ENCODE measurements around the gene RNF5. TPM values are rescaled to one million over a fixed set of nuclear protein-coding genes. Genes with fewer than 3 reads are reported as not detected.

Gene RNF5
- total RNA-seq, 2 donors from 2014 or later: 63.5 to 68.4 TPM

- Histone ChIP-seq H3K27ac (no peak overlapping the region), H3K4me3 (no peak overlapping the region), H3K9me3 (no peaks in the 10 kb centered on the region), H3K4me1 (ENCODE audit: control insufficient read depth in 1 of 2, low read depth in 2 of 2) (no peaks in the 10 kb centered on the region), H3K36me3 (no peaks in the 10 kb centered on the region), H3K27me3 (replicated peaks; ENCODE audit: insufficient read depth) (no peaks in the 10 kb centered on the region)
- TF ChIP-seq, protein P1, sequence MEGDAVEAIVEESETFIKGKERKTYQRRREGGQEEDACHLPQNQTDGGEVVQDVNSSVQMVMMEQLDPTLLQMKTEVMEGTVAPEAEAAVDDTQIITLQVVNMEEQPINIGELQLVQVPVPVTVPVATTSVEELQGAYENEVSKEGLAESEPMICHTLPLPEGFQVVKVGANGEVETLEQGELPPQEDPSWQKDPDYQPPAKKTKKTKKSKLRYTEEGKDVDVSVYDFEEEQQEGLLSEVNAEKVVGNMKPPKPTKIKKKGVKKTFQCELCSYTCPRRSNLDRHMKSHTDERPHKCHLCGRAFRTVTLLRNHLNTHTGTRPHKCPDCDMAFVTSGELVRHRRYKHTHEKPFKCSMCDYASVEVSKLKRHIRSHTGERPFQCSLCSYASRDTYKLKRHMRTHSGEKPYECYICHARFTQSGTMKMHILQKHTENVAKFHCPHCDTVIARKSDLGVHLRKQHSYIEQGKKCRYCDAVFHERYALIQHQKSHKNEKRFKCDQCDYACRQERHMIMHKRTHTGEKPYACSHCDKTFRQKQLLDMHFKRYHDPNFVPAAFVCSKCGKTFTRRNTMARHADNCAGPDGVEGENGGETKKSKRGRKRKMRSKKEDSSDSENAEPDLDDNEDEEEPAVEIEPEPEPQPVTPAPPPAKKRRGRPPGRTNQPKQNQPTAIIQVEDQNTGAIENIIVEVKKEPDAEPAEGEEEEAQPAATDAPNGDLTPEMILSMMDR (IDR thresholded peaks at IDR 0.05): no peak
- ATAC-seq (ENCODE audit: insufficient number of reproducible peaks, low FRiP score, low read depth) (no peak), DNase-seq (ENCODE audit: low spot score) (no peak)
Measured at GRCh38 chr6:32216998-32217397, 38.8 kb downstream of the RNF5 start.

- no peak for ATAC-seq (ENCODE audit: insufficient number of reproducible peaks, low FRiP score, low read depth)
- no peaks in the 10 kb centered on the region for H3K27me3 ChIP-seq (replicated peaks; ENCODE audit: insufficient read depth)
- TF ChIP-seq, protein P1 (IDR thresholded peaks at IDR 0.05): no peak
- H3K36me3 ChIP-seq: no peaks in the 10 kb centered on the region
- no peak overlapping the region for H3K4me3 ChIP-seq
- no peaks in the 10 kb centered on the region for H3K4me1 ChIP-seq (ENCODE audit: control insufficient read depth in 1 of 2, low read depth in 2 of 2)
- H3K9me3 ChIP-seq: no peaks in the 10 kb centered on the region
- H3K27ac ChIP-seq: no peak overlapping the region
- no peak for DNase-seq (ENCODE audit: low spot score)
Measured at GRCh38 chr6:32218167-32218566, 40.0 kb downstream of the RNF5 start.

- DNase-seq (ENCODE audit: low spot score) (no peak), ATAC-seq (ENCODE audit: insufficient number of reproducible peaks, low FRiP score, low read depth) (no peak)
- Histone ChIP-seq H3K27me3 (replicated peaks; ENCODE audit: insufficient read depth) (no peaks in the 10 kb centered on the region), H3K27ac (no peak overlapping the region), H3K9me3 (no peaks in the 10 kb centered on the region), H3K4me3 (no peak overlapping the region), H3K4me1 (ENCODE audit: control insufficient read depth in 1 of 2, low read depth in 2 of 2) (no peaks in the 10 kb centered on the region), H3K36me3 (no peaks in the 10 kb centered on the region)
- TF ChIP-seq, protein P1 (IDR thresholded peaks at IDR 0.05): no peak
Measured at GRCh38 chr6:32220021-32220420, 41.8 kb downstream of the RNF5 start.

GRCh38 chr6:32222333-32223230, 44.4 kb downstream of the RNF5 start:
- H3K4me1 ChIP-seq (ENCODE audit: control insufficient read depth in 1 of 2, low read depth in 2 of 2): no peaks in the 10 kb centered on the region
- ATAC-seq (ENCODE audit: insufficient number of reproducible peaks, low FRiP score, low read depth): no peak
- TF ChIP-seq, protein P1 (IDR thresholded peaks at IDR 0.05): no peak
- H3K4me3 ChIP-seq: no peak overlapping the region
- H3K36me3 ChIP-seq: no peaks in the 10 kb centered on the region
- H3K27me3 ChIP-seq (replicated peaks; ENCODE audit: insufficient read depth): no peaks in the 10 kb centered on the region
- no peak for DNase-seq (ENCODE audit: low spot score)
- no peak overlapping the region for H3K27ac ChIP-seq
- H3K9me3 ChIP-seq: no peaks in the 10 kb centered on the region

GRCh38 chr6:32223258-32224235, 45.3 kb downstream of the RNF5 start, which contains the start of gene NOTCH4:
TSS of gene NOTCH4 (minus strand) at chr6:32224067. CDS start at chr6:32223928, 139 bp downstream.
- DNase-seq (ENCODE audit: low spot score) (no peak), ATAC-seq (ENCODE audit: insufficient number of reproducible peaks, low FRiP score, low read depth) (no peak)
- Histone ChIP-seq H3K27me3 (replicated peaks; ENCODE audit: insufficient read depth) (no peaks in the 10 kb centered on the region), H3K4me1 (ENCODE audit: control insufficient read depth in 1 of 2, low read depth in 2 of 2) (no peaks in the 10 kb centered on the region), H3K9me3 (no peaks in the 10 kb centered on the region), H3K4me3 (no peak within 1 kb of the TSS), H3K27ac (no peak within 1 kb of the TSS), H3K36me3 (no peaks in the 10 kb centered on the region)
- TF ChIP-seq, protein P1 (IDR thresholded peaks at IDR 0.05): no peak
